Smooth muscle cell (in vitro differentiated cells): ENCODE results near the gene TNS3. TPM values are rescaled to one million over a fixed set of nuclear protein-coding genes. Genes with fewer than 3 reads are reported as not detected.

Experiments
- DNase-seq: peaks from one replicate; lab custom pipeline; 2025; ENCODE audit not compliant: unreplicated experiment; lab: John Stamatoyannopoulos, UW
- H2AFZ ChIP-seq: fragments of 200-600 bp; sonication (generic); 2 replicates; pipeline ENCODE4 v1.6.0; 2016; ENCODE audit warnings: antibody characterized with exemption, low read depth, mild to moderate bottlenecking
- H3F3A ChIP-seq: fragments of 200-600 bp; sonication (generic); 2 replicates; pipeline ENCODE4 v1.6.0; 2017; ENCODE audit warnings: antibody characterized with exemption, low read depth
- H3K27ac ChIP-seq: fragments of 200-600 bp; sonication (generic); 2 replicates; pipeline ENCODE4 v1.5.1; 2016; ENCODE audit warnings: low read depth, mild to moderate bottlenecking
- H3K27me3 ChIP-seq: fragments of 200-600 bp; sonication (generic); 2 replicates; pipeline ENCODE4 v1.6.1; 2016; ENCODE audit warnings: low read depth, mild to moderate bottlenecking
- H3K36me3 ChIP-seq: fragments of 200-600 bp; sonication (generic); 2 replicates; pipeline ENCODE4 v1.5.1; 2016; ENCODE audit warnings: low read depth
- H3K4me1 ChIP-seq: fragments of 200-600 bp; sonication (generic); 2 replicates; pipeline ENCODE4 v1.5.1; 2016; ENCODE audit warnings: low read depth
- H3K4me2 ChIP-seq: fragments of 200-600 bp; sonication (generic); 2 replicates; pipeline ENCODE4 v1.6.0; 2016; ENCODE audit warnings: mild to moderate bottlenecking
- H3K4me3 ChIP-seq: fragments of 200-600 bp; sonication (generic); 2 replicates; pipeline ENCODE4 v1.5.1; 2016; ENCODE audit warnings: mild to moderate bottlenecking
- H3K79me2 ChIP-seq: fragments of 200-600 bp; sonication (generic); 2 replicates; pipeline ENCODE4 v1.6.0; 2016; ENCODE audit warnings: low read depth, mild to moderate bottlenecking
- H3K9ac ChIP-seq: fragments of 200-600 bp; sonication (generic); 2 replicates; pipeline ENCODE4 v1.6.0; 2016; ENCODE audit warnings: low read depth
- H3K9me3 ChIP-seq: fragments of 200-600 bp; sonication (generic); replicated peaks from 2 replicates; pipeline ENCODE4 v1.5.1; 2016; ENCODE audit warnings: low read depth
- H4K20me1 ChIP-seq: fragments of 200-600 bp; sonication (generic); 2 replicates; pipeline ENCODE4 v1.6.0; 2016; ENCODE audit warnings: low read depth
- CTCF ChIP-seq: fragments of 200-600 bp; sonication (generic); IDR thresholded peaks from 2 replicates; pipeline ENCODE4 v1.5.1; 2017; ENCODE audit warnings: borderline replicate concordance, mild to moderate bottlenecking, antibody characterized with exemption; ENCODE audit not compliant: insufficient read depth, poor library complexity, severe bottlenecking
- WGBS: methylation state at CpG from one replicate; pipeline ENCODE4 v1.1.7; 2016; ENCODE audit warnings: low lambda C conversion rate; 5-methylcytosine and 5-hydroxymethylcytosine counted together
- polyA plus RNA-seq: library from polyadenylated mRNA; unstranded; fragments of >200 nt; fragmentation: Nextera tagmentation; extraction: Ambion mirVana; gene quantifications from 2 replicates; pipeline ENCODE4 v1.2.1, GENCODE V29; 2016
- total RNA-seq: library from RNA; depleted of rRNA; stranded (reverse); fragments of >200 nt; gene quantifications from 2 replicates; pipeline ENCODE4 v1.2.3, GENCODE V29; 2014

TNS3 gene
- total and polyA plus RNA-seq, 2 experiments from 2014 or later, result 32.6 to 50.5 TPM

GRCh38 chr7:47357361-47357760 is 224.6 kb downstream of the TNS3 start:
- H4K20me1 ChIP-seq, result peaks cover 100% of the 10 kb centered on the region
- H3K9ac ChIP-seq, result no peak overlapping the region
- H3K4me1 ChIP-seq, result no peaks in the 10 kb centered on the region
- 91% methylated on average over 10 of the region's 10 CpGs for WGBS
- no peak for TF ChIP-seq CTCF
- DNase-seq, result no peak
- H2AFZ ChIP-seq, result no peak overlapping the region
- H3K4me2 ChIP-seq, result no peak overlapping the region
- H3F3A ChIP-seq, result no peaks in the 10 kb centered on the region
- H3K79me2 ChIP-seq, result peaks cover 67% of the 10 kb centered on the region
- H3K27ac ChIP-seq, result no peak overlapping the region
- no peaks in the 10 kb centered on the region for H3K9me3 ChIP-seq
- no peaks in the 10 kb centered on the region for H3K36me3 ChIP-seq
- no peaks in the 10 kb centered on the region for H3K27me3 ChIP-seq
- H3K4me3 ChIP-seq, result no peak overlapping the region

- Histone ChIP-seq H3K27ac (no peak overlapping the region), H3K9me3 (no peaks in the 10 kb centered on the region), H3K27me3 (no peaks in the 10 kb centered on the region), H2AFZ (no peak overlapping the region), H3K36me3 (no peaks in the 10 kb centered on the region), H3K4me3 (no peak overlapping the region), H3K4me2 (no peak overlapping the region), H3K79me2 (peaks cover 60% of the 10 kb centered on the region), H3K9ac (no peak overlapping the region), H4K20me1 (peaks cover 100% of the 10 kb centered on the region), H3F3A (no peaks in the 10 kb centered on the region), H3K4me1 (no peaks in the 10 kb centered on the region)
- WGBS, result 92% methylated on average over 5 of the region's 5 CpGs
- DNase-seq, result no peak
- TF ChIP-seq CTCF, result no peak
Observed at GRCh38 chr7:47356261-47356660, 225.7 kb downstream of the TNS3 start.

- Histone ChIP-seq H3F3A (no peaks in the 10 kb centered on the region), H4K20me1 (peaks cover 100% of the 10 kb centered on the region), H2AFZ (no peak overlapping the region), H3K9me3 (no peaks in the 10 kb centered on the region), H3K36me3 (no peaks in the 10 kb centered on the region), H3K27ac (no peak overlapping the region), H3K27me3 (no peaks in the 10 kb centered on the region), H3K4me2 (no peak overlapping the region), H3K4me3 (no peak overlapping the region), H3K79me2 (peaks cover 54% of the 10 kb centered on the region), H3K4me1 (no peaks in the 10 kb centered on the region), H3K9ac (no peak overlapping the region)
- 95% methylated on average over 5 of the region's 5 CpGs for WGBS
- TF ChIP-seq CTCF, result no peak
- DNase-seq, result no peak
Observed at GRCh38 chr7:47355684-47356083, 226.2 kb downstream of the TNS3 start.

- H4K20me1 ChIP-seq, result peaks cover 100% of the 10 kb centered on the region
Observed at GRCh38 chr7:47354831-47355541, 226.9 kb downstream of the TNS3 start.

More at GRCh38 chr7:47354831-47355541, 226.9 kb downstream of the TNS3 start:
- no peak overlapping the region for H3K9ac ChIP-seq
- H3K27me3 ChIP-seq, result no peaks in the 10 kb centered on the region
- H3K9me3 ChIP-seq, result no peaks in the 10 kb centered on the region
- no peak overlapping the region for H3K4me2 ChIP-seq
- no peaks in the 10 kb centered on the region for H3K4me1 ChIP-seq
- H3K79me2 ChIP-seq, result peaks cover 50% of the 10 kb centered on the region
- 96% methylated on average over 22 of the region's 22 CpGs for WGBS
- no peak overlapping the region for H3K4me3 ChIP-seq
- TF ChIP-seq CTCF, result no peak
- H3K27ac ChIP-seq, result no peak overlapping the region
- H3K36me3 ChIP-seq, result no peaks in the 10 kb centered on the region
- no peak for DNase-seq
- no peaks in the 10 kb centered on the region for H3F3A ChIP-seq
- H2AFZ ChIP-seq, result no peak overlapping the region
